ENCODE measurements around the gene CACNB2. TPM values are rescaled to one million over a fixed set of nuclear protein-coding genes. Genes with fewer than 3 reads are reported as not detected.

The CACNB2 gene
- polyA plus RNA-seq, 2 of the 4 experiments (the other 2 are of a cell fraction): not detected

DNA sequence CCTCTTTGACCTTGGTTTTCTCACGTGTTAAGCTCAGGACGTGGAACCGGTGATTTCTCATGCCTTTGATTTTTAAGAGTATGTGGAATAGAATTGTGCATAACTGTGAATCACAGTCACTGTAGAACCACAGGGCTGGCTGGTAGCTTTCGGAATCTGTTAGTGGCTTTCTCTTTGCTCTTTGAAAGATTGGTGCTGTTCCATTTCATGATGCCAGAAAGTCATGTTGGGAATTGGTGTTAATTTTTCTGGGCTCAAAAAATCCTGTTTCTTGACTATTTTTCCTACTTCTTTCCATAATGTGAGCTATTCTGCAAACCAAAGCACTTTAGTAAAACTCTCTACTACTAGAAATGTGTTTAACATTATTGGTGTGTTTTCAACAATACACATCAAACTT lies 73.0 kb downstream of the CACNB2 start:
- H3K27ac ChIP-seq: no peak overlapping the region
- FAIRE-seq (no peak), ATAC-seq (no peak), DNase-seq (ENCODE audit: low read depth in 1 of 2, low spot score in 1 of 2) (no peak)
- ChIA-PET POLR2A (no interaction called here), CTCF (interaction anchor here (0.5 to 2.1 kb wide), 4 partner anchors 20 to 369 kb away, joined by 3 to 15 read pairs (median 4); no protein-coding TSS in a partner anchor)
- 41% methylated on average over 4 of the region's 4 CpGs for WGBS (ENCODE audit: missing lambda C conversion rate)
- H3K4me2 ChIP-seq: no peak overlapping the region
- H3K9me3 ChIP-seq: no peaks in the 10 kb centered on the region
- no peak overlapping the region for H3K4me3 ChIP-seq
- TF ChIP-seq RNF2 (IDR thresholded peaks at IDR 0.05; ENCODE audit: borderline replicate concordance, low read depth): no peak
- TF ChIP-seq FOXS1 (CRISPR knock-in tag; IDR thresholded peaks at IDR 0.05): no peak
- TF ChIP-seq FOSB (CRISPR knock-in tag; IDR thresholded peaks at IDR 0.05): no peak
- TF ChIP-seq HDAC2 (IDR thresholded peaks at IDR 0.05): no peak
- no peak for TF ChIP-seq FOSL2 (IDR thresholded peaks at IDR 0.05)
- TF ChIP-seq FOSL2 (CRISPR knock-in tag; IDR thresholded peaks at IDR 0.05): no peak
- no peak for TF ChIP-seq NPAS2 (CRISPR knock-in tag; IDR thresholded peaks at IDR 0.05; ENCODE audit: borderline replicate concordance)
- TF ChIP-seq HMGXB4 (CRISPR knock-in tag; IDR thresholded peaks at IDR 0.05; ENCODE audit: borderline replicate concordance): no peak
- no peak for TF ChIP-seq CBX2 (IDR thresholded peaks at IDR 0.05; ENCODE audit: borderline replicate concordance, low read depth)
- TF ChIP-seq ZNF302 (CRISPR knock-in tag; IDR thresholded peaks at IDR 0.05): no peak
- TF ChIP-seq TFCP2L1 (CRISPR knock-in tag; IDR thresholded peaks at IDR 0.05): no peak
- TF ChIP-seq RCOR1 (IDR thresholded peaks at IDR 0.05; ENCODE audit: low read depth, low read length): no peak
- no peaks in the 10 kb centered on the region for H3K4me1 ChIP-seq

GRCh38 chr10:18214691-18215563 lies 74.7 kb downstream of the CACNB2 start:
- peak; percentile 84 to 87 for ATAC-seq
- Histone ChIP-seq H3K27ac (no peak overlapping the region), H3K4me1 (no peaks in the 10 kb centered on the region), H3K4me2 (peak overlapping the region; percentile 19; the same call in 1 of the 3 replicates), H3K4me3 (no peak overlapping the region), H3K9me3 (no peaks in the 10 kb centered on the region)
- 16% methylated on average over 10 of the region's 10 CpGs for WGBS (ENCODE audit: missing lambda C conversion rate)
- FAIRE-seq: peak; percentile 63
- CTCF ChIA-PET: interaction anchor here (0.6 to 2.5 kb wide), 10 partner anchors 9 to 721 kb away, joined by 3 to 40 read pairs (median 3); no protein-coding TSS in a partner anchor
- DNase-seq (ENCODE audit: low read depth in 1 of 2, low spot score in 1 of 2): peak; percentile 48 to 51
- POLR2A ChIA-PET: no interaction called here
- TF ChIP-seq NPAS2 (CRISPR knock-in tag; IDR thresholded peaks at IDR 0.05; ENCODE audit: borderline replicate concordance) (no peak), HOXB13 (CRISPR knock-in tag; IDR thresholded peaks at IDR 0.05; ENCODE audit: low read depth) (no peak), USF2 (IDR thresholded peaks at IDR 0.05) (no peak), SMC3 (IDR thresholded peaks at IDR 0.05) (peak; percentile 61), JUN (IDR thresholded peaks at IDR 0.05) (no peak), HMGXB4 (CRISPR knock-in tag; IDR thresholded peaks at IDR 0.05; ENCODE audit: borderline replicate concordance) (no peak), ZC3H11A (IDR thresholded peaks at IDR 0.05) (no peak), FOSL2 (IDR thresholded peaks at IDR 0.05) (no peak), FOSL2 (CRISPR knock-in tag; IDR thresholded peaks at IDR 0.05) (no peak), CBX2 (IDR thresholded peaks at IDR 0.05; ENCODE audit: borderline replicate concordance, low read depth) (no peak), PHF8 (IDR thresholded peaks at IDR 0.05; ENCODE audit: borderline replicate concordance, low read depth) (no peak), FOXS1 (CRISPR knock-in tag; IDR thresholded peaks at IDR 0.05) (no peak), RARB (CRISPR knock-in tag; IDR thresholded peaks at IDR 0.05) (no peak), RAD21 (conservative IDR thresholded peaks at IDR 0.05 in 1 of 2, IDR thresholded peaks at IDR 0.05 in 1 of 2) (peak; percentile 71 to 72)
- TF ChIP-seq, protein P1, sequence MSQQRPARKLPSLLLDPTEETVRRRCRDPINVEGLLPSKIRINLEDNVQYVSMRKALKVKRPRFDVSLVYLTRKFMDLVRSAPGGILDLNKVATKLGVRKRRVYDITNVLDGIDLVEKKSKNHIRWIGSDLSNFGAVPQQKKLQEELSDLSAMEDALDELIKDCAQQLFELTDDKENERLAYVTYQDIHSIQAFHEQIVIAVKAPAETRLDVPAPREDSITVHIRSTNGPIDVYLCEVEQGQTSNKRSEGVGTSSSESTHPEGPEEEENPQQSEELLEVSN (IDR thresholded peaks at IDR 0.05; ENCODE audit: borderline replicate concordance, low read depth): no peak
- TF ChIP-seq, protein P2, sequence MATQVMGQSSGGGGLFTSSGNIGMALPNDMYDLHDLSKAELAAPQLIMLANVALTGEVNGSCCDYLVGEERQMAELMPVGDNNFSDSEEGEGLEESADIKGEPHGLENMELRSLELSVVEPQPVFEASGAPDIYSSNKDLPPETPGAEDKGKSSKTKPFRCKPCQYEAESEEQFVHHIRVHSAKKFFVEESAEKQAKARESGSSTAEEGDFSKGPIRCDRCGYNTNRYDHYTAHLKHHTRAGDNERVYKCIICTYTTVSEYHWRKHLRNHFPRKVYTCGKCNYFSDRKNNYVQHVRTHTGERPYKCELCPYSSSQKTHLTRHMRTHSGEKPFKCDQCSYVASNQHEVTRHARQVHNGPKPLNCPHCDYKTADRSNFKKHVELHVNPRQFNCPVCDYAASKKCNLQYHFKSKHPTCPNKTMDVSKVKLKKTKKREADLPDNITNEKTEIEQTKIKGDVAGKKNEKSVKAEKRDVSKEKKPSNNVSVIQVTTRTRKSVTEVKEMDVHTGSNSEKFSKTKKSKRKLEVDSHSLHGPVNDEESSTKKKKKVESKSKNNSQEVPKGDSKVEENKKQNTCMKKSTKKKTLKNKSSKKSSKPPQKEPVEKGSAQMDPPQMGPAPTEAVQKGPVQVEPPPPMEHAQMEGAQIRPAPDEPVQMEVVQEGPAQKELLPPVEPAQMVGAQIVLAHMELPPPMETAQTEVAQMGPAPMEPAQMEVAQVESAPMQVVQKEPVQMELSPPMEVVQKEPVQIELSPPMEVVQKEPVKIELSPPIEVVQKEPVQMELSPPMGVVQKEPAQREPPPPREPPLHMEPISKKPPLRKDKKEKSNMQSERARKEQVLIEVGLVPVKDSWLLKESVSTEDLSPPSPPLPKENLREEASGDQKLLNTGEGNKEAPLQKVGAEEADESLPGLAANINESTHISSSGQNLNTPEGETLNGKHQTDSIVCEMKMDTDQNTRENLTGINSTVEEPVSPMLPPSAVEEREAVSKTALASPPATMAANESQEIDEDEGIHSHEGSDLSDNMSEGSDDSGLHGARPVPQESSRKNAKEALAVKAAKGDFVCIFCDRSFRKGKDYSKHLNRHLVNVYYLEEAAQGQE (IDR thresholded peaks at IDR 0.05): no peak
- TF ChIP-seq, protein P3, sequence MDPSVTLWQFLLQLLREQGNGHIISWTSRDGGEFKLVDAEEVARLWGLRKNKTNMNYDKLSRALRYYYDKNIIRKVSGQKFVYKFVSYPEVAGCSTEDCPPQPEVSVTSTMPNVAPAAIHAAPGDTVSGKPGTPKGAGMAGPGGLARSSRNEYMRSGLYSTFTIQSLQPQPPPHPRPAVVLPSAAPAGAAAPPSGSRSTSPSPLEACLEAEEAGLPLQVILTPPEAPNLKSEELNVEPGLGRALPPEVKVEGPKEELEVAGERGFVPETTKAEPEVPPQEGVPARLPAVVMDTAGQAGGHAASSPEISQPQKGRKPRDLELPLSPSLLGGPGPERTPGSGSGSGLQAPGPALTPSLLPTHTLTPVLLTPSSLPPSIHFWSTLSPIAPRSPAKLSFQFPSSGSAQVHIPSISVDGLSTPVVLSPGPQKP (IDR thresholded peaks at IDR 0.05; ENCODE audit: low read depth, low read length): no peak

Data from A549 (cell line).